ENCODE results near the gene KRTAP1-3. TPM values are rescaled to one million over a fixed set of nuclear protein-coding genes. Genes with fewer than 3 reads are reported as not detected.
A peak's percentile ranks its signal among the peaks of the same experiment; 100 is the strongest.

Gene KRTAP1-3
- total RNA-seq, 1 donor: not detected

DNA sequence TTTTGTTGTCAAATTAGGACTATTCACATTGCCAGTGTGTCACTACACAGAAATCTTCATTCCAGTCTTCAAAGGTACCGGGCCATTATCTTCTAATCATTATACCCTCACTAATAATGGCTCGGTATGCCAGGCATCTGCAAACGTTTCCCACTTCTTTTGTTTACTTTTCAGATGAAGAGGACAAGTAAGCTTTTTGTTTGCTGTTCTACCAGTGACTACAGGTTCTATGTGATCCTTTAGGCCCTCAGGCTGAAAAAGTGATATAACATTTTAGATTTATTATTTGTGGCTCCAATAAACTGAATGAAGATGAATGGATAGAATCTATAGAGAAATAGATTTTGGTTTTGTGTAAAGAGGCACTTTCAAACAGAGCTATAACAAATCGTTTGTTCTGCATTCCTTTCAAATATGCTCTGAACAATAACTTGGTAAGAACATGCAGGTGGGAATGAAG is 25.3 kb downstream of the KRTAP1-3 start:
- no peaks in the 10 kb centered on the region for H3K4me1 ChIP-seq (ENCODE audit: insufficient read depth, low read length)
- H3K9me3 ChIP-seq (ENCODE audit: low read depth, low read length): no peaks in the 10 kb centered on the region
- H3K36me3 ChIP-seq (ENCODE audit: insufficient read depth, low read length): no peaks in the 10 kb centered on the region
- DNase-seq (ENCODE audit: insufficient read length, low spot score, missing footprints): no peak
- no peak overlapping the region for H3K4me3 ChIP-seq (ENCODE audit: insufficient read depth, low read length)
- H3K4me2 ChIP-seq (ENCODE audit: insufficient read depth, low read length): no peak overlapping the region
- no peak overlapping the region for H3K27ac ChIP-seq (ENCODE audit: low read depth, low read length)
- H3K27me3 ChIP-seq (ENCODE audit: insufficient read depth, low read length): no peaks in the 10 kb centered on the region
- TF ChIP-seq, protein P1, sequence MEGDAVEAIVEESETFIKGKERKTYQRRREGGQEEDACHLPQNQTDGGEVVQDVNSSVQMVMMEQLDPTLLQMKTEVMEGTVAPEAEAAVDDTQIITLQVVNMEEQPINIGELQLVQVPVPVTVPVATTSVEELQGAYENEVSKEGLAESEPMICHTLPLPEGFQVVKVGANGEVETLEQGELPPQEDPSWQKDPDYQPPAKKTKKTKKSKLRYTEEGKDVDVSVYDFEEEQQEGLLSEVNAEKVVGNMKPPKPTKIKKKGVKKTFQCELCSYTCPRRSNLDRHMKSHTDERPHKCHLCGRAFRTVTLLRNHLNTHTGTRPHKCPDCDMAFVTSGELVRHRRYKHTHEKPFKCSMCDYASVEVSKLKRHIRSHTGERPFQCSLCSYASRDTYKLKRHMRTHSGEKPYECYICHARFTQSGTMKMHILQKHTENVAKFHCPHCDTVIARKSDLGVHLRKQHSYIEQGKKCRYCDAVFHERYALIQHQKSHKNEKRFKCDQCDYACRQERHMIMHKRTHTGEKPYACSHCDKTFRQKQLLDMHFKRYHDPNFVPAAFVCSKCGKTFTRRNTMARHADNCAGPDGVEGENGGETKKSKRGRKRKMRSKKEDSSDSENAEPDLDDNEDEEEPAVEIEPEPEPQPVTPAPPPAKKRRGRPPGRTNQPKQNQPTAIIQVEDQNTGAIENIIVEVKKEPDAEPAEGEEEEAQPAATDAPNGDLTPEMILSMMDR (IDR thresholded peaks at IDR 0.05; ENCODE audit: extremely low read depth, low read depth, low read length): no peak
- no peak overlapping the region for H2AFZ ChIP-seq (ENCODE audit: low read length)
- no peaks in the 10 kb centered on the region for H4K20me1 ChIP-seq (ENCODE audit: insufficient read depth, low read length)
- no peaks in the 10 kb centered on the region for H3K79me2 ChIP-seq (ENCODE audit: insufficient read depth, low read length)

DNA sequence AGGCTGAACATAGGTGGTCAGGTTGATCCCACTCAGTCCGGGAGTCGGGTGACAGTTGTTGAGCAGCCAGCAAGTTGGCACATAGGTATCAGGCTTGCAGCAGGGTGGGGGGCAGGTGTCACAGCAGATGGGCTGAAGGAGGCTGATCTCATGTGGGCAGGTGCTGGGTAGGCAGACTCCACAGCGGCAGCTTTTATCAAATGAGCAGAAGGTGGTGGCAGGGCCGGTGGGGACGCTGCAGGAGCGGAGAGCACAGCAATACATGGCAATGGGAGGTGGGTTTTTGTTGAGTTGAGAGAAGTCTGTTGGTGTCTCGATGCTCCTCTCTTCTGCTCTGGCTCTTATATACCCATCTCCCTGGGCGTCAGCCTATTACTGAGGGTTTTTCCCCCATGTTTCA is 25.9 kb downstream of the KRTAP1-3 start, which contains the start of gene KRTAP3-1:
Gene KRTAP3-1 (minus strand): TSS at position 318 of the 400 bp plus-strand sequence. CDS start 54 bp downstream, at position 264.
- Histone ChIP-seq H2AFZ (ENCODE audit: low read length) (no peak within 1 kb of the TSS), H3K27ac (ENCODE audit: low read depth, low read length) (no peak within 1 kb of the TSS), H3K4me1 (ENCODE audit: insufficient read depth, low read length) (no peaks in the 10 kb centered on the region), H3K36me3 (ENCODE audit: insufficient read depth, low read length) (no peaks in the 10 kb centered on the region), H3K27me3 (ENCODE audit: insufficient read depth, low read length) (no peaks in the 10 kb centered on the region), H3K79me2 (ENCODE audit: insufficient read depth, low read length) (no peaks in the 10 kb centered on the region), H4K20me1 (ENCODE audit: insufficient read depth, low read length) (no peaks in the 10 kb centered on the region), H3K4me3 (ENCODE audit: insufficient read depth, low read length) (no peak within 1 kb of the TSS), H3K4me2 (ENCODE audit: insufficient read depth, low read length) (no peak within 1 kb of the TSS), H3K9me3 (ENCODE audit: low read depth, low read length) (no peaks in the 10 kb centered on the region)
- no peak for DNase-seq (ENCODE audit: insufficient read length, low spot score, missing footprints)
- TF ChIP-seq, protein P1 (IDR thresholded peaks at IDR 0.05; ENCODE audit: extremely low read depth, low read depth, low read length): no peak

DNA sequence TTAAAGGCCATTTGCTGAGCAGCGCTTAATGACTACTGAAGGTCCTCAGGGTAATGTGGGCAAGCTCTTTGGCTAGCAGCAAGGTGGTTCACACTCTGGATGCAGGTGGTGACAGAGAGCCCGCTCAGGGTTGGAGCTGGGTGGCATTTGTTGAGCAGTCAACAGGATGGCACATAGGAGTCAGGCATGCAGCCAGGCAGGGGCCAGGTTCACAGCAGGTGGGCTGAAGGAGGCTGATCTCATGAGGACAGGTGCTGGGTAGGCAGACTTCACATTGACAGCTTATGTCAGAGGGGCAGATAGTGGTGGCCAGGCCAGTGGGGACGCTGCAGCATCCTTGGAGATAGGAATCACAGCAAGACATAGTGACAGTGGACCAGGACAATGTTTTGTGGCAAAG is 30.3 kb downstream of the KRTAP1-3 start:
- Histone ChIP-seq H3K9me3 (ENCODE audit: low read depth, low read length) (no peaks in the 10 kb centered on the region), H2AFZ (ENCODE audit: low read length) (no peak overlapping the region), H3K4me3 (ENCODE audit: insufficient read depth, low read length) (no peak overlapping the region), H3K4me1 (ENCODE audit: insufficient read depth, low read length) (peaks cover 6% of the 10 kb centered on the region), H3K4me2 (ENCODE audit: insufficient read depth, low read length) (no peak overlapping the region), H3K36me3 (ENCODE audit: insufficient read depth, low read length) (no peaks in the 10 kb centered on the region), H3K27ac (ENCODE audit: low read depth, low read length) (no peak overlapping the region), H4K20me1 (ENCODE audit: insufficient read depth, low read length) (no peaks in the 10 kb centered on the region), H3K79me2 (ENCODE audit: insufficient read depth, low read length) (no peaks in the 10 kb centered on the region), H3K27me3 (ENCODE audit: insufficient read depth, low read length) (no peaks in the 10 kb centered on the region)
- no peak for DNase-seq (ENCODE audit: insufficient read length, low spot score, missing footprints)
- TF ChIP-seq, protein P1 (IDR thresholded peaks at IDR 0.05; ENCODE audit: extremely low read depth, low read depth, low read length): no peak

DNA sequence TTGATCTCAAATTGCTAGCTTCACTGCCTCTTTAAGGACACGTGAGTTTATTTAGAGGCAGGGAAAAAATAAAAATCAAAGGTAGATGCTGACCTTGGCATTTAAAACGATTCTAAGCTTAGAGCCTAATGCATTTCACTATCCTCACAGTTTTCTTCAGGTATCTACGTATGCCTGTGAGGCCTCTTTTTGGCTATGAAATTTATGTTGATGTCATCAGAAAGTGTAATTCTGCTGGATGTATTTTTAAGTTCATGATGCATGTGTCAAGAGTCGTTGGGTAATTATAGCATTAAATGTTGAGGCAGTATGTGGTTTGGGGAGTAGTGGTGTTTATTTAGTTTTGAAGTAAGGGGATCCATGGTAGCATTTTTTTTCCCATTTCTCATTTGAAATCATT is 30.7 kb downstream of the KRTAP1-3 start:
- peak; percentile 17 for DNase-seq (ENCODE audit: insufficient read length, low spot score, missing footprints)
- Histone ChIP-seq H3K36me3 (ENCODE audit: insufficient read depth, low read length) (no peaks in the 10 kb centered on the region), H4K20me1 (ENCODE audit: insufficient read depth, low read length) (no peaks in the 10 kb centered on the region), H3K9me3 (ENCODE audit: low read depth, low read length) (no peaks in the 10 kb centered on the region), H2AFZ (ENCODE audit: low read length) (no peak overlapping the region), H3K27ac (ENCODE audit: low read depth, low read length) (no peak overlapping the region), H3K27me3 (ENCODE audit: insufficient read depth, low read length) (no peaks in the 10 kb centered on the region), H3K4me3 (ENCODE audit: insufficient read depth, low read length) (no peak overlapping the region), H3K79me2 (ENCODE audit: insufficient read depth, low read length) (no peaks in the 10 kb centered on the region), H3K4me1 (ENCODE audit: insufficient read depth, low read length) (peaks cover 6% of the 10 kb centered on the region), H3K4me2 (ENCODE audit: insufficient read depth, low read length) (no peak overlapping the region)
- TF ChIP-seq, protein P1 (IDR thresholded peaks at IDR 0.05; ENCODE audit: extremely low read depth, low read depth, low read length): no peak
